CD14-positive monocyte (primary cell): ENCODE measurements around the gene FAM3A. TPM values are rescaled to one million over a fixed set of nuclear protein-coding genes. Genes with fewer than 3 reads are reported as not detected.

Source experiments
- DNase-seq, 3 donors: peaks; one replicate each; pipeline ENCODE4 v3.0.0-alpha.2; 2011 to 2022
- H2AFZ ChIP-seq: 2 replicates; pipeline ENCODE4 v1.6.0; 2012; ENCODE audit warnings: mild to moderate bottlenecking, low read depth, low read length, inconsistent platforms; ENCODE audit not compliant: insufficient read depth, poor library complexity, severe bottlenecking
- H3K27ac ChIP-seq, 2 donors: 1 replicate in 1 of 2; 2 replicates in 1 of 2; pipeline ENCODE4 v1.5.1; 2012 to 2013; ENCODE audit warnings: low read length in 2 of 2, control low read depth in 1 of 2, inconsistent platforms in 1 of 2, low read depth in 1 of 2, mild to moderate bottlenecking in 1 of 2
- H3K27me3 ChIP-seq, 2 donors: one replicate each; pipeline versions ENCODE4 v1.6.0 to v1.6.1; 2011 to 2013; ENCODE audit warnings: low read length in 2 of 2; ENCODE audit not compliant: control insufficient read depth in 2 of 2, insufficient read depth in 2 of 2
- H3K36me3 ChIP-seq, 2 donors: replicated peaks in 1 of 2; 1 replicate in 1 of 2; 2 replicates in 1 of 2; pipeline versions ENCODE4 v1.5.1 to v1.6.1; 2012 to 2013; ENCODE audit warnings: low read length in 2 of 2, control low read depth in 1 of 2, inconsistent platforms in 1 of 2, mild to moderate bottlenecking in 1 of 2; ENCODE audit not compliant: insufficient read depth in 2 of 2, control insufficient read depth in 1 of 2
- H3K4me1 ChIP-seq, 2 donors: 1 replicate in 1 of 2; 2 replicates in 1 of 2; pipeline versions ENCODE4 v1.5.1 to v1.6.1; 2012 to 2013; ENCODE audit warnings: low read length in 2 of 2, control low read depth in 1 of 2, inconsistent platforms in 1 of 2, mild to moderate bottlenecking in 1 of 2, moderate library complexity in 1 of 2; ENCODE audit not compliant: insufficient read depth in 2 of 2, control insufficient read depth in 1 of 2
- H3K4me2 ChIP-seq: replicated peaks from 2 replicates; pipeline ENCODE3; 2012; ENCODE audit warnings: low read length, moderate library complexity, mild to moderate bottlenecking; ENCODE audit not compliant: poor library complexity, severe bottlenecking; ENCODE audit errors: extremely low read depth
- H3K4me3 ChIP-seq, 3 experiments: fragments of 200-600 bp in 1 of 3; sonication (generic) in 1 of 3; replicated peaks in 1 of 3; 1 replicate in 2 of 3; 2 replicates in 1 of 3; pipeline ENCODE4 v1.5.1; 2011 to 2013; ENCODE audit warnings: low read length in 3 of 3, mild to moderate bottlenecking in 3 of 3, control low read depth in 2 of 3, low read depth in 2 of 3, inconsistent platforms in 1 of 3, moderate library complexity in 1 of 3
- H3K79me2 ChIP-seq: 2 replicates; pipeline ENCODE4 v1.6.0; 2012; ENCODE audit warnings: mild to moderate bottlenecking, control low read depth, inconsistent platforms, low read length, moderate library complexity; ENCODE audit not compliant: insufficient read depth
- H3K9ac ChIP-seq: 2 replicates; pipeline ENCODE4 v1.6.0; 2017; ENCODE audit warnings: low read length, mild to moderate bottlenecking; ENCODE audit not compliant: insufficient read depth, poor library complexity, severe bottlenecking
- H3K9me3 ChIP-seq, 2 donors: replicated peaks in 1 of 2; 1 replicate in 1 of 2; 2 replicates in 1 of 2; pipeline versions ENCODE4 v1.5.1 to v1.6.1; 2012 to 2013; ENCODE audit warnings: low read length in 2 of 2, control low read depth in 1 of 2; ENCODE audit not compliant: control insufficient read depth in 1 of 2, insufficient read depth in 1 of 2
- H4K20me1 ChIP-seq: 2 replicates; pipeline ENCODE4 v1.6.0; 2012; ENCODE audit warnings: mild to moderate bottlenecking, low read length, control low read depth, moderate library complexity; ENCODE audit not compliant: insufficient read depth
- H3K27ac Mint-ChIP-seq, 7 donors: one replicate each; pipeline ENCODE4 v1.8.0; 2020; ENCODE audit warnings: mild to moderate bottlenecking in 7 of 7, mixed read lengths in 7 of 7, moderate library complexity in 6 of 7, inconsistent platforms in 2 of 7
- H3K27me3 Mint-ChIP-seq, 3 donors: one replicate each; pipeline ENCODE4 v1.8.0; 2021 to 2022; ENCODE audit warnings: low read depth in 3 of 3, mild to moderate bottlenecking in 3 of 3, mixed read lengths in 3 of 3, moderate library complexity in 3 of 3, inconsistent platforms in 1 of 3
- H3K36me3 Mint-ChIP-seq, 2 donors: one replicate each; pipeline ENCODE4 v1.8.0; 2020; ENCODE audit warnings: mixed read lengths in 2 of 2, inconsistent platforms in 1 of 2, mild to moderate bottlenecking in 1 of 2
- H3K4me1 Mint-ChIP-seq: one replicate; pipeline ENCODE4 v1.8.0; 2020; ENCODE audit warnings: mild to moderate bottlenecking, mixed read lengths
- H3K4me3 Mint-ChIP-seq, 2 donors: one replicate each; pipeline ENCODE4 v1.8.0; 2020; ENCODE audit warnings: mild to moderate bottlenecking in 2 of 2, mixed read lengths in 2 of 2, moderate library complexity in 1 of 2
- H3K9me3 Mint-ChIP-seq, 7 donors: one replicate each; pipeline ENCODE4 v1.8.0; 2020 to 2022; ENCODE audit warnings: mixed read lengths in 7 of 7, mild to moderate bottlenecking in 6 of 7, moderate library complexity in 6 of 7, inconsistent platforms in 2 of 7
- WGBS: methylation state at CpG from one replicate; pipeline ENCODE4 v1.1.5; 2013; ENCODE audit warnings: missing lambda C conversion rate; ENCODE audit not compliant: insufficient coverage; 5-methylcytosine and 5-hydroxymethylcytosine counted together
- intact Hi-C, 2 donors: fragments of 100-400 bp; cut with micrococcal nuclease; formaldehyde crosslinking; loops; one replicate each; pipeline versions ENCODE4 v1.15.0 to v1.15.1; 2023
- polyA plus RNA-seq, 3 donors: library from polyadenylated mRNA; depleted of rRNA in 1 of 3; unstranded in 2 of 3; stranded (reverse) in 1 of 3; fragments of 300-500 nt in 2 of 3; fragments of >200 nt in 1 of 3; fragmentation: Illumina TruSeq in 2 of 3; gene quantifications; 1 replicate in 2 of 3; 2 replicates in 1 of 3; pipeline ENCODE4 v1.2.3, GENCODE V29; 2012 to 2021
- TF ChIP-seq, protein P1 (sequence below): fragments of 200-600 bp; IDR thresholded peaks from one replicate; pipeline ENCODE4 v1.8.0; 2022; ENCODE audit warnings: antibody characterized with exemption, mild to moderate bottlenecking

Gene FAM3A
- polyA plus RNA-seq, 3 donors, result 14.5 to 26.5 (median 16.3) TPM

DNA sequence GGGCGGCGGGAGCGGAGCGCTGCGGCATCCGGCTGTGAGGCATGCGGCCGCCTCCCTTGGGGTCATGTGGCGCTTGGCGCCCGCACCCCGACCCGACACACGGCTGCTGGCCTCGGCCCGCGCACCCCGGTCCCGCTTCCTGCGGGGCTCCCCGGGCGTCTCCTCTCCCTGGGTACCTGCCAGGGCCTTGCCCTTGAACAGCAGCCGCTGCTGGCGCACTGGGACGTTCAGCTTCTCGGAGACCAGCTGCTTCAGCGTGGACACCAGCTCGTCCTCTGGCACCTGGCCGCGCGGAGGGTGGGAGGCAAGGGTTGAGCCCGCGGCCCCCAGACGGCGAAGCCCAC lies 30.0 kb downstream of the FAM3A start:
- Histone ChIP-seq H3K27ac (peak overlapping the region in 1 of 2 donors; percentile 66), H2AFZ (peak overlapping the region; percentile 46), H3K9ac (peak overlapping the region; percentile 64), H3K79me2 (peaks cover 20% of the 10 kb centered on the region), H4K20me1 (no peaks in the 10 kb centered on the region), H3K4me3 (peak overlapping the region; percentile 47 to 74 (median 53)), H3K4me1 (peaks cover 36 to 51% of the 10 kb centered on the region in 2 donors), H3K4me2 (peak overlapping the region; percentile 77), H3K9me3 (no peaks in the 10 kb centered on the region), H3K27me3 (no peaks in the 10 kb centered on the region), H3K36me3 (peaks cover 0 to 3% of the 10 kb centered on the region in 2 donors)
- intact Hi-C loops, result no loop called here
- 1% methylated on average over 29 of the region's 35 CpGs for WGBS
- Mint-ChIP-seq H3K27ac (peak overlapping the region in 1 of 7 donors; percentile 53), H3K4me3 (peak overlapping the region in 1 of 2 donors; percentile 59), H3K36me3 (peaks cover 12 to 18% of the 10 kb centered on the region in 2 donors), H3K9me3 (peaks cover 0 to 30% (median 13%) of the 10 kb centered on the region in 7 donors), H3K27me3 (peaks cover 0 to 8% (median 3%) of the 10 kb centered on the region in 3 donors), H3K4me1 (peaks cover 30% of the 10 kb centered on the region)
- DNase-seq, result peak in 1 of 3 donors; percentile 13
- TF ChIP-seq, protein P1, sequence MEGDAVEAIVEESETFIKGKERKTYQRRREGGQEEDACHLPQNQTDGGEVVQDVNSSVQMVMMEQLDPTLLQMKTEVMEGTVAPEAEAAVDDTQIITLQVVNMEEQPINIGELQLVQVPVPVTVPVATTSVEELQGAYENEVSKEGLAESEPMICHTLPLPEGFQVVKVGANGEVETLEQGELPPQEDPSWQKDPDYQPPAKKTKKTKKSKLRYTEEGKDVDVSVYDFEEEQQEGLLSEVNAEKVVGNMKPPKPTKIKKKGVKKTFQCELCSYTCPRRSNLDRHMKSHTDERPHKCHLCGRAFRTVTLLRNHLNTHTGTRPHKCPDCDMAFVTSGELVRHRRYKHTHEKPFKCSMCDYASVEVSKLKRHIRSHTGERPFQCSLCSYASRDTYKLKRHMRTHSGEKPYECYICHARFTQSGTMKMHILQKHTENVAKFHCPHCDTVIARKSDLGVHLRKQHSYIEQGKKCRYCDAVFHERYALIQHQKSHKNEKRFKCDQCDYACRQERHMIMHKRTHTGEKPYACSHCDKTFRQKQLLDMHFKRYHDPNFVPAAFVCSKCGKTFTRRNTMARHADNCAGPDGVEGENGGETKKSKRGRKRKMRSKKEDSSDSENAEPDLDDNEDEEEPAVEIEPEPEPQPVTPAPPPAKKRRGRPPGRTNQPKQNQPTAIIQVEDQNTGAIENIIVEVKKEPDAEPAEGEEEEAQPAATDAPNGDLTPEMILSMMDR, result no peak

DNA sequence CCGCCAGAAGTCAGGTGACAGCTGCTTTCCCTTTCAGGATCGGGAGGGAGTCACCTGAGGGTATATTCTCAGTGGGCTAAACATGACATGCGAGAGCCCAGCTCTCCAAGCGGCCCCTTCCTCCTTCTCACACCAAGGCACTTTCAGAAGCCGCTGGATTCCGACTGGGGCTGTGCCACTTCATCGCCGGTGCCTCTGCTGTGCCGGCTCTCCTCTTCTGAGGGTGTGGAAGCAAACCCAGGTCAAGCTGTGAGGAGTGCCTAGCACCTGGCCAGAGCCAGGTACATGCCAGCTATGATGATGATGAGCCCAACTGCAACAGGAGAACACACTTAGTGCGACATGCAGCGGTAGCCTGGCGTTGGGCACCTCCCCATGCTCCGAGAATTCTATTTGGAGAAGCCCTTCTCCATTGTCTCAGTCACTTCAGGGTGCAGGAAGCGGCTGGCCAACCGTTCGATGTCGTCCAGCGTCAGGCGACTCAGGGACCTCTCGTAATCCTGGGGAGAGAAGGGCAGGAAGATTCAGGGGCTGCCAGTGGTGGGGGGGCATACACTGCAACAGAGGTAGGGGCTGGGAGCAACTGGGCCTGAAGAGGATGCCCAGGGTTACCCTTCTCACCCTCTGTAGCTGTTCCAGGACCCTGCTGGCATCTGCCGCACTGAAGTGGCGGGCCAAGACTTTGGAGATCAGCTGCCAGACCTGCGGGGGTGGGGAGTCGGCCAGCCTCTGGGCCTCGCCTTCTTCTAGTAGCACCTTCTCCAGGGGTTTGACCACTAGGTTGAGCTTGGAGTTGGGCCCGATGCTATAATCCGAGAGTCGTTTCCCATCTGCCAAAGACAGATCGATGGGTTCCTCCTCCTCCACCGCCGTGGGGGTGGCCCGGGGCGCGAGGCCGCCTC lies 30.6 kb downstream of the FAM3A start:
- H3K79me2 ChIP-seq, result peaks cover 20% of the 10 kb centered on the region
- peak overlapping the region in 2 of 3 experiments; percentile 20 to 74 for H3K4me3 ChIP-seq
- H3K9me3 ChIP-seq, result no peaks in the 10 kb centered on the region
- TF ChIP-seq, protein P1, result no peak
- Mint-ChIP-seq H3K9me3 (peaks cover 0 to 25% (median 10%) of the 10 kb centered on the region in 7 donors), H3K36me3 (peaks cover 12 to 18% of the 10 kb centered on the region in 2 donors), H3K4me1 (peaks cover 30% of the 10 kb centered on the region), H3K27ac (peak overlapping the region in 5 of 7 donors; percentile 19 to 76 (median 61)), H3K4me3 (peak overlapping the region; percentile 65 to 69), H3K27me3 (peaks cover 0 to 11% (median 3%) of the 10 kb centered on the region in 3 donors)
- peaks cover 35 to 50% of the 10 kb centered on the region in 2 donors for H3K4me1 ChIP-seq
- H2AFZ ChIP-seq, result no peak overlapping the region
- intact Hi-C loops, result no loop called here
- peak overlapping the region; percentile 64 for H3K9ac ChIP-seq
- no peaks in the 10 kb centered on the region for H3K27me3 ChIP-seq
- no peak for DNase-seq
- peak overlapping the region; percentile 27 to 66 for H3K27ac ChIP-seq
- no peaks in the 10 kb centered on the region for H4K20me1 ChIP-seq
- WGBS, result 47% methylated on average over 4 of the region's 35 CpGs
- H3K4me2 ChIP-seq, result peak overlapping the region; percentile 77
- H3K36me3 ChIP-seq, result peaks cover 0 to 3% of the 10 kb centered on the region in 2 donors
